Right lobe of liver (tissue), 4 donors: ENCODE results near the gene A4GALT.

Source experiments
- CTCF ChIP-seq, 4 donors: fragments of 200-600 bp in 3 of 4; fragments of 450-650 bp in 1 of 4; IDR thresholded peaks; one replicate each; pipeline versions ENCODE4 v1.5.1 to v1.8.0; 2016 to 2022; ENCODE audit warnings: antibody characterized with exemption in 4 of 4, mild to moderate bottlenecking in 2 of 4
- POLR2A ChIP-seq: fragments of 450-650 bp; IDR thresholded peaks from one replicate; pipeline ENCODE4 v1.6.1; 2017; ENCODE audit warnings: antibody characterized with exemption, mild to moderate bottlenecking
- donor health status: DM: no; HTN: no; CAD: no.
- donor health status: DM: no; HTN: no; CAD: no.
- donor health status: DM: no; HTN: yes; CAD: no.

GRCh38 chr22:42724062-42724461 lies 3.4 kb upstream of the A4GALT start:
- no peak for TF ChIP-seq CTCF (IDR thresholded peaks at IDR 0.05)
- no peak for TF ChIP-seq POLR2A
